Panc1 (cell line): Measurements from ENCODE around the gene MAP7. TPM values are rescaled to one million over a fixed set of nuclear protein-coding genes. Genes with fewer than 3 reads are reported as not detected.

ENCODE experiments used
- ATAC-seq: fragments of 200-7000 bp; cut with Tn5 transposase; 2 replicates; pipeline ENCODE4 v1.9.1; 2020; ENCODE audit warnings: mild to moderate bottlenecking, moderate library complexity
- BruUV-seq: library from RNA; stranded (reverse); fragments of 400-500 nt; replicated peaks from 2 replicates; lab custom pipeline; 2021; lab: Mats Ljungman, UMichigan
- CTCF ChIA-PET: fragments of 300-600 bp; sonication (Branson Sonifier 250); formaldehyde crosslinking; loops from one replicate; lab custom pipeline; 2022; ENCODE audit warnings: antibody characterized with exemption; lab: Charles Lee
- POLR2A ChIA-PET: fragments of 300-600 bp; sonication (Branson Sonifier 250); formaldehyde crosslinking; loops from one replicate; lab custom pipeline; 2022; ENCODE audit warnings: antibody characterized with exemption; lab: Charles Lee
- DNase-seq: peaks from one replicate; pipeline ENCODE4 v3.0.0-alpha.2; 2010; ENCODE audit warnings: low read depth, low spot score
- H3K27ac ChIP-seq: 2 replicates; pipeline ENCODE4 v1.5.1; 2011; ENCODE audit warnings: mild to moderate bottlenecking, low read length, inconsistent platforms
- H3K27me3 ChIP-seq: fragments of 200-500 bp; sonication (Bioruptor generic); 2 replicates; pipeline ENCODE4 v1.6.0; 2014; ENCODE audit warnings: low read length, inconsistent platforms; ENCODE audit not compliant: control insufficient read depth, insufficient read depth
- H3K36me3 ChIP-seq: fragments of 200-500 bp; sonication (Bioruptor generic); 2 replicates; pipeline ENCODE4 v1.5.1; 2014; ENCODE audit warnings: inconsistent platforms, mild to moderate bottlenecking, low read length, moderate library complexity; ENCODE audit not compliant: control insufficient read depth, insufficient read depth
- H3K4me1 ChIP-seq: 2 replicates; pipeline ENCODE4 v1.5.1; 2011; ENCODE audit warnings: inconsistent platforms, mild to moderate bottlenecking, low read length, moderate library complexity; ENCODE audit not compliant: control insufficient read depth, insufficient read depth
- H3K4me3 ChIP-seq, 2 experiments: 2 replicates each; pipeline ENCODE4 v1.5.1; 2011 to 2012; ENCODE audit warnings: low read depth in 2 of 2, low read length in 2 of 2, mild to moderate bottlenecking in 2 of 2, inconsistent platforms in 1 of 2, moderate library complexity in 1 of 2
- H3K9me3 ChIP-seq: fragments of 200-500 bp; sonication (Bioruptor generic); 2 replicates; pipeline ENCODE4 v1.5.1; 2014; ENCODE audit warnings: low read depth, mild to moderate bottlenecking, inconsistent platforms, low read length, moderate library complexity; ENCODE audit not compliant: control insufficient read depth, insufficient read depth
- CTCF ChIP-seq: fragments of 450-650 bp; IDR thresholded peaks from 2 replicates; pipeline ENCODE4 v1.5.1; 2017; ENCODE audit warnings: mild to moderate bottlenecking
- POLR2AphosphoS5 ChIP-seq: IDR thresholded peaks from 2 replicates; pipeline ENCODE4 v1.6.1; 2012; ENCODE audit warnings: mild to moderate bottlenecking, low read depth, low read length, moderate library complexity
- SIN3A ChIP-seq: IDR thresholded peaks from 2 replicates; pipeline ENCODE4 v1.6.1; 2012; ENCODE audit warnings: low read depth, mild to moderate bottlenecking, low read length, moderate library complexity, borderline replicate concordance; ENCODE audit not compliant: insufficient read depth
- TCF7L2 ChIP-seq: IDR thresholded peaks from 2 replicates; pipeline ENCODE4 v1.6.1; 2011; ENCODE audit warnings: mild to moderate bottlenecking, low read depth, low read length, inconsistent platforms
- in situ Hi-C: cut with HindIII; loops from 2 replicates; pipeline ENCODE4 v1.10.0; 2016; ENCODE audit warnings: low sequenced_read_pairs, low pct_unique_long_range_greater_than_20kb
- intact Hi-C: fragments of 100-400 bp; cut with micrococcal nuclease; formaldehyde crosslinking; loops from one replicate; pipeline ENCODE4 v1.10.0; 2022; ENCODE audit not compliant: unreplicated experiment
- total RNA-seq: library from RNA; stranded (reverse); gene quantifications from one replicate; pipeline ENCODE4 v1.2.1, GENCODE V29; 2021; ENCODE audit not compliant: unreplicated experiment
- TF ChIP-seq, protein P1 (sequence below), 2 experiments: IDR thresholded peaks; 2 replicates each; pipeline ENCODE4 v1.6.1; 2011 to 2012; ENCODE audit warnings: low read depth in 2 of 2, control low read depth in 1 of 2, low read length in 1 of 2, mild to moderate bottlenecking in 1 of 2, moderate library complexity in 1 of 2; ENCODE audit not compliant: insufficient read depth in 1 of 2

MAP7 gene
- total RNA-seq, 1 experiment from 2014 or later = 1.8 TPM

- Histone ChIP-seq H3K36me3 (no peaks in the 10 kb centered on the region), H3K27me3 (no peaks in the 10 kb centered on the region; the same call in 1 of the 2 replicates), H3K4me1 (no peaks in the 10 kb centered on the region), H3K27ac (no peak overlapping the region), H3K4me3 (no peak overlapping the region), H3K9me3 (no peaks in the 10 kb centered on the region)
- no TSS peak for BruUV-seq
- POLR2A ChIA-PET = no interaction called here
- in situ Hi-C loops = no loop called here
- DNase-seq = no peak
- no peak for ATAC-seq
- CTCF ChIA-PET = no interaction called here
- intact Hi-C loops = no loop called here
- no peak for TF ChIP-seq TCF7L2
- TF ChIP-seq CTCF = no peak
- TF ChIP-seq, protein P1, sequence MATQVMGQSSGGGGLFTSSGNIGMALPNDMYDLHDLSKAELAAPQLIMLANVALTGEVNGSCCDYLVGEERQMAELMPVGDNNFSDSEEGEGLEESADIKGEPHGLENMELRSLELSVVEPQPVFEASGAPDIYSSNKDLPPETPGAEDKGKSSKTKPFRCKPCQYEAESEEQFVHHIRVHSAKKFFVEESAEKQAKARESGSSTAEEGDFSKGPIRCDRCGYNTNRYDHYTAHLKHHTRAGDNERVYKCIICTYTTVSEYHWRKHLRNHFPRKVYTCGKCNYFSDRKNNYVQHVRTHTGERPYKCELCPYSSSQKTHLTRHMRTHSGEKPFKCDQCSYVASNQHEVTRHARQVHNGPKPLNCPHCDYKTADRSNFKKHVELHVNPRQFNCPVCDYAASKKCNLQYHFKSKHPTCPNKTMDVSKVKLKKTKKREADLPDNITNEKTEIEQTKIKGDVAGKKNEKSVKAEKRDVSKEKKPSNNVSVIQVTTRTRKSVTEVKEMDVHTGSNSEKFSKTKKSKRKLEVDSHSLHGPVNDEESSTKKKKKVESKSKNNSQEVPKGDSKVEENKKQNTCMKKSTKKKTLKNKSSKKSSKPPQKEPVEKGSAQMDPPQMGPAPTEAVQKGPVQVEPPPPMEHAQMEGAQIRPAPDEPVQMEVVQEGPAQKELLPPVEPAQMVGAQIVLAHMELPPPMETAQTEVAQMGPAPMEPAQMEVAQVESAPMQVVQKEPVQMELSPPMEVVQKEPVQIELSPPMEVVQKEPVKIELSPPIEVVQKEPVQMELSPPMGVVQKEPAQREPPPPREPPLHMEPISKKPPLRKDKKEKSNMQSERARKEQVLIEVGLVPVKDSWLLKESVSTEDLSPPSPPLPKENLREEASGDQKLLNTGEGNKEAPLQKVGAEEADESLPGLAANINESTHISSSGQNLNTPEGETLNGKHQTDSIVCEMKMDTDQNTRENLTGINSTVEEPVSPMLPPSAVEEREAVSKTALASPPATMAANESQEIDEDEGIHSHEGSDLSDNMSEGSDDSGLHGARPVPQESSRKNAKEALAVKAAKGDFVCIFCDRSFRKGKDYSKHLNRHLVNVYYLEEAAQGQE (IDR thresholded peaks at IDR 0.05; ENCODE audit: insufficient read depth in 1 of 2, low read depth in 2 of 2, low read length in 1 of 2) = no peak
- no peak for TF ChIP-seq POLR2AphosphoS5
- no peak for TF ChIP-seq SIN3A
Observed at GRCh38 chr6:136492409-136492808, 57.8 kb downstream of the MAP7 start.

- TF ChIP-seq CTCF = no peak
- TF ChIP-seq, protein P1 (IDR thresholded peaks at IDR 0.05; ENCODE audit: insufficient read depth in 1 of 2, low read depth in 2 of 2, low read length in 1 of 2) = no peak
- BruUV-seq = no TSS peak
- Histone ChIP-seq H3K4me3 (no peak overlapping the region), H3K4me1 (no peaks in the 10 kb centered on the region), H3K27me3 (no peaks in the 10 kb centered on the region; the same call in 1 of the 2 replicates), H3K36me3 (no peaks in the 10 kb centered on the region), H3K27ac (no peak overlapping the region), H3K9me3 (no peaks in the 10 kb centered on the region)
- in situ Hi-C loops (no loop called here), intact Hi-C loops (no loop called here)
- CTCF ChIA-PET = no interaction called here
- POLR2A ChIA-PET = no interaction called here
- DNase-seq (no peak), ATAC-seq (no peak)
Observed at GRCh38 chr6:136491754-136492153, 58.5 kb downstream of the MAP7 start.
